ENCODE results near the gene C10orf95. TPM values are rescaled to one million over a fixed set of nuclear protein-coding genes. Genes with fewer than 3 reads are reported as not detected.
"Not testable (repeated sequence)": the region's sequence is repeated elsewhere in the genome, so short reads cannot be mapped to it uniquely, and the experiment has no call there.

C10orf95 gene, protein sequence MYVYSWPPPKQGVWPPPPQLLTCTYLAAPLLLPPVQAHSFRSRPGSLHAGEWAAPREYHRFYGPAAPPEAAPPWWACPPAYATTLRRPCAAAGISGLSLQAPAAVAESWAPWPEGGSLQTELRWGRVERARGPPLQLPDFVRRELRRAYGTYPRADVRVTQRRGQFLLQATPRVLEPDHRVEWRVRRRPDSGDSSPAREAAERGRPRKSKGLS
- total RNA-seq: not detected
- long read RNA-seq: 0 reads

DNA sequence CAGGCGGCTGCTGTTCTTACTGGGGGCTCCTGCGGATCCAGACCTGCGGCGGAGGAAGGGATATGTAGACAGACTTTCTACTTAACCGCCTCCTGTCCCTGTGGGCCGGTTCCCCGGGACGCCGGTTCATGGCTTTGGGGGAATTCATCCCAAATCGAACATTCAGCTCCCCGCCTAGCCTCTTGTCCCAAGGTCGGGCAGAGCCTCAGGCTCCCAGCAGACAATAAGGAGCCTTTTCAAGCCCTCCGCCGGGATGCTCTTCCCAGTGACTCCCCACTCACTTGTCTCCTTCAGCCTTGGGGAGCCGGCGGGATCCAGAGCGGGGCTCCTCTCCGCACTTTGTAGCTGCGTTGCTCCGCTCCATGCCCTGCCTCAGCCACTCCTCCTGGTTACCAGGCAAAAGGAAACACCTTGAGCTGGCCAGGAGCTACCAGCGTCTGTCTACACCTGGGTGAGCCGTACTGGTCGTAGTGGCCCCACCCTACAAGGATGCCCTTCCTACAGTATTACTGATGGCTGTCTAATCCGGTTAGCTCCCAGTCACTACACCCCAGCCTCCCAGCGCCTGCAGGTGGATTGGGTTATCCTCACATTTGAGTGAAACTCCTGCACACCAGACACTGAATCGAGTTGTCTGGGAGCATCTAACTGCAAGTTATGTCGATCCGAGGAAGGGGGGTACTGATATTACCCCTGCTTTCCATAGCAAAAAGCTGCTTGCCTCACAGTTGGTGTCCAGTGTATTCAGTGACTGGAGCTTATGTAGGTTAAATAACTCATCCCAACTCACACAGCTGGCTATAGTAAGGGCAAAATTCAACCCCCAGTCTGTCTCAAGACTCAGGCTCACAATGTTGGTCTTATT lies at the start of gene C10orf95:
TSS of gene C10orf95 (minus strand) at position 439 of the 865 bp plus-strand sequence. CDS start 450 bp downstream, outside the sequence.
- TF ChIP-seq, protein P1, sequence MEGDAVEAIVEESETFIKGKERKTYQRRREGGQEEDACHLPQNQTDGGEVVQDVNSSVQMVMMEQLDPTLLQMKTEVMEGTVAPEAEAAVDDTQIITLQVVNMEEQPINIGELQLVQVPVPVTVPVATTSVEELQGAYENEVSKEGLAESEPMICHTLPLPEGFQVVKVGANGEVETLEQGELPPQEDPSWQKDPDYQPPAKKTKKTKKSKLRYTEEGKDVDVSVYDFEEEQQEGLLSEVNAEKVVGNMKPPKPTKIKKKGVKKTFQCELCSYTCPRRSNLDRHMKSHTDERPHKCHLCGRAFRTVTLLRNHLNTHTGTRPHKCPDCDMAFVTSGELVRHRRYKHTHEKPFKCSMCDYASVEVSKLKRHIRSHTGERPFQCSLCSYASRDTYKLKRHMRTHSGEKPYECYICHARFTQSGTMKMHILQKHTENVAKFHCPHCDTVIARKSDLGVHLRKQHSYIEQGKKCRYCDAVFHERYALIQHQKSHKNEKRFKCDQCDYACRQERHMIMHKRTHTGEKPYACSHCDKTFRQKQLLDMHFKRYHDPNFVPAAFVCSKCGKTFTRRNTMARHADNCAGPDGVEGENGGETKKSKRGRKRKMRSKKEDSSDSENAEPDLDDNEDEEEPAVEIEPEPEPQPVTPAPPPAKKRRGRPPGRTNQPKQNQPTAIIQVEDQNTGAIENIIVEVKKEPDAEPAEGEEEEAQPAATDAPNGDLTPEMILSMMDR (IDR thresholded peaks at IDR 0.05; ENCODE audit: borderline replicate concordance): no peak
- Histone ChIP-seq H3K9me3 (replicated peaks) (no peaks in the 10 kb centered on the region), H3K36me3 (no peaks in the 10 kb centered on the region), H3K4me1 (peaks cover 28% of the 10 kb centered on the region), H3K4me3 (peak within 1 kb of the TSS; percentile 84), H3K27ac (replicated peaks) (peak within 1 kb of the TSS; percentile 92), H3K27me3 (ENCODE audit: low read depth) (no peaks in the 10 kb centered on the region)
- intact Hi-C loops (cut with micrococcal nuclease): no loop called here
- no peak for DNase-seq

DNA sequence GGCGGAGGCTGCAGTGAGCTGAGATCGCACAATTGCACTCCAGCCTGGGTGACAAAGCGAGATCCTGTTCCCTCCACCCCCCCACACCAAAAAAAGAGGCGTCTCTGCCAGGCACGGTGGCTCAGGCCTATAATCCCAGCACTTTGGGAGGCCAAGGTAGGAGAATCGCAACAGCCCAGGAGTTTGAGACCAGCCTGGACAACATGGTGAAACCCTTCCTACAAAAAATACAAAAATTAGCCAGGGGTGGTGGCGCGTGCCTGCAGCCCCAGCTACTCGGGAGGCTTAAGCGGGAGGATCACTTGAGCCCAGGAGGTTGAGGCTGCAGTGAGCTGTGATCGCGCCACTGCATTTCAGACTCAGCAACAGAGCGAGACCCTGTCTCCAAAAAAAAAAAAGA lies 49.3 kb upstream of the C10orf95 start:
- Histone ChIP-seq H3K27ac (replicated peaks) (peak overlapping the region; percentile 96), H3K4me1 (peaks cover 85% of the 10 kb centered on the region), H3K4me3 (peak overlapping the region; percentile 93)
- not testable (repeated sequence) for H3K36me3 ChIP-seq; DNase-seq; H3K27me3 ChIP-seq (ENCODE audit: low read depth); H3K9me3 ChIP-seq (replicated peaks)
- intact Hi-C loops (cut with micrococcal nuclease): loop anchor here (10.0 kb wide), 1 partner anchor 84 kb away; no protein-coding TSS in a partner anchor

DNA sequence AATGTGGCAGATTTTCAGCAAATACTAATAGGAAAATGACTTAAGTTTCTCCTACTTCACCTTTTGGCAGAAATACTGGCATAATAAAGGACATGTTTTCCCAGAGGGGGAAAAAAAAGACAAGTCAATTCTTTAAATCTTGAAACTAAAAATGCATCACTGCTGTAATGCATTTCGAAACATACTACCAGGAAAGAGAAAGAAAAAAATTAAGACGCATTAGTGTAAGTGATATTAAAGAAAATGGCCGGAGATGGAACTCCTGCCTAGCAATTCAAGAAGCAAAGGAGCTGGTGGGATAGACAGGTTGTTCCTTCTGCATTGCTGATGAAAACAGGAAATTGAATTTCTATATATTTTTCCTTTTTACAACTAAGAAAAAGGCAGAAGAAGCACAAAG lies 48.0 kb upstream of the C10orf95 start:
- Histone ChIP-seq H3K27ac (replicated peaks) (peak overlapping the region; percentile 28), H3K4me3 (no peak overlapping the region)

DNA sequence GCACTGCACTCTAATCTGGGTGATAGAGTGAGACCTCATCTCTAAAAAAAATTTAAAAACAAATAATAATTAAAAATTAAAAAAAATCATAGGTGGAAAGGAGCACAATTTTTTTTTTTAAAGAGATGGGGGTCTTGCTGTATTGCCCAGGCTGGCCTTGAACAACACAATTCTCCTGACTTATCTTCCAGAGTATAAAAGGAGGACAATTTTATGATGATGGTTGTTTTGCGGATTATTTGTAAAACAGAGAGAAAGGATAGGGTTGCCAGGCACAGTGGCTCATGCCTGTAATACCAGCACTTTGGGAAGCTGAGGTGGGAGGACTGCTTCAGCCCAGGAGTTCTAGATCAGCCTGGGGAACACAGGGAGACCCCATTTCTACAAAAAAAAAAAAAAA lies 46.2 kb upstream of the C10orf95 start:
- DNase-seq: no peak
- Histone ChIP-seq H3K4me1 (peaks cover 85% of the 10 kb centered on the region), H3K27me3 (ENCODE audit: low read depth) (no peaks in the 10 kb centered on the region), H3K36me3 (peaks cover 6% of the 10 kb centered on the region), H3K9me3 (replicated peaks) (no peaks in the 10 kb centered on the region), H3K27ac (replicated peaks) (no peak overlapping the region), H3K4me3 (no peak overlapping the region)
- TF ChIP-seq, protein P1 (IDR thresholded peaks at IDR 0.05; ENCODE audit: borderline replicate concordance): no peak
- intact Hi-C loops (cut with micrococcal nuclease): no loop called here

More for the DNA sequence above, 48.0 kb upstream of the C10orf95 start:
- intact Hi-C loops (cut with micrococcal nuclease): no loop called here
- TF ChIP-seq, protein P1 (IDR thresholded peaks at IDR 0.05; ENCODE audit: borderline replicate concordance): no peak
- peaks cover 6% of the 10 kb centered on the region for H3K36me3 ChIP-seq
- peaks cover 80% of the 10 kb centered on the region for H3K4me1 ChIP-seq
- H3K27me3 ChIP-seq (ENCODE audit: low read depth): no peaks in the 10 kb centered on the region
- DNase-seq: no peak
- H3K9me3 ChIP-seq (replicated peaks): no peaks in the 10 kb centered on the region

DNA sequence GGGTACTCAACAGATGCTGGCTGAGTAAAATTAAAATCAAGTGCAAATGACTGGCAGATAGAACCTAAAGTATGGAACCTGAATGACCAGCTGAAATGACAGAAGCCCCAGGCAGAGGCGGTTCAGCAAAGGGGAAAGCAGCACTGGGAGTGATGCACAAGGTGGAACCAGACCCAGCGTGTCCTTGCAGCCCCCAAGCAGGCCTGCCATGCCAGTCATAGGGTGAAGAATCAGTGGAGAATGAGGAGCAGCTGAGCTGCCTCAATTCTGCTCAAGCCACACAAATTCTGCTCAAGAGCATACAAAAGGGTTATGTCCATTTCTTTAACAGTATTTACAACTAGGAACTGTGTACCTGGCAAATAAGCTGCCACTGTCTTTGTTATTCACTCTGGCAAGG lies 42.4 kb upstream of the C10orf95 start:
- DNase-seq: no peak
- Histone ChIP-seq H3K4me3 (no peak overlapping the region), H3K4me1 (peaks cover 77% of the 10 kb centered on the region), H3K9me3 (replicated peaks) (no peaks in the 10 kb centered on the region), H3K27ac (replicated peaks) (peak overlapping the region; percentile 83), H3K36me3 (peaks cover 25% of the 10 kb centered on the region), H3K27me3 (ENCODE audit: low read depth) (no peaks in the 10 kb centered on the region)
- intact Hi-C loops (cut with micrococcal nuclease): no loop called here
- TF ChIP-seq, protein P1 (IDR thresholded peaks at IDR 0.05; ENCODE audit: borderline replicate concordance): no peak
